Myocyte (in vitro differentiated cells): ENCODE measurements around the gene HKDC1. TPM values are rescaled to one million over a fixed set of nuclear protein-coding genes. Genes with fewer than 3 reads are reported as not detected.

ENCODE experiments used
- total RNA-seq: library from RNA; depleted of rRNA; stranded (reverse); fragments of >200 nt; gene quantifications from 2 replicates; pipeline ENCODE4 v1.2.3, GENCODE V29; 2014

Gene HKDC1
- total RNA-seq, 1 donor from 2014 or later, result 0.11 TPM

Other genes with a start within 250 kb of the HKDC1 start
- gene KIFBP, start 231.5 kb upstream of the HKDC1 start, total RNA-seq, result 39.3 and 42.2 TPM in 2 replicates
- gene SRGN, start 132.2 kb upstream of the HKDC1 start, total RNA-seq, result 51.7 and 51.8 TPM in 2 replicates
- gene VPS26A, start 96.2 kb upstream of the HKDC1 start, total RNA-seq, result 28.1 and 32.2 TPM in 2 replicates
- gene SUPV3L1, start 40.1 kb upstream of the HKDC1 start, total RNA-seq, result 26.6 and 32.9 TPM in 2 replicates
- 63.7 and 79.2 TPM in 2 replicates for gene HK1, start 58.2 kb downstream of the HKDC1 start, total RNA-seq
- 0.08 TPM in 1 of 2 replicates, not detected in the other for gene TACR2, start 196.6 kb downstream of the HKDC1 start, total RNA-seq
- gene TSPAN15, start 231.1 kb downstream of the HKDC1 start, total RNA-seq, result 5.5 and 13.2 TPM in 2 replicates